ENCODE data around the gene NPFFR1. TPM values are rescaled to one million over a fixed set of nuclear protein-coding genes. Genes with fewer than 3 reads are reported as not detected.

NPFFR1 gene
- total RNA-seq, 4 donors from 2014 or later = 0.22 to 0.42 TPM; not detected in 2

DNA sequence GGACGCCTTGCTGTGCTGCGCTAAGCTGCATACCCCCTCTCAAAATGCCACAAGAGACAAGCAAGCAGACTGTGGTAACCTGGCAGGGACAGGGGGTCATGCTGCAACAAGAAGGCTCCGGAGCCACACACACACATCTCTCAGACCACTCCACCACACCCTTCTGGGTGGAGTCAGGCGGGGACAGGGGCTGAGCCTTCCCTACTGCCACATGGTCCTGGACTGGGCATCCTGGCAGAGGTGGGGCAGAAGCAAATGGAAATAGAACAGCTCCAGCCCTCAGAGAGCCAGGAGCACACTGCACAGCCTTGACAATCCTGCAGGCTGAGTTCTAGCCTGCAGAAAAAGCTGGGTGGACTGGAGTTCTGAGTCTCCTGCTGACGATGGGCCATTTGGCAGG is 28.4 kb upstream of the NPFFR1 start:
- WGBS, 2 donors = 72 to 82% methylated on average over 5 of the region's 5 CpGs
- DNase-seq (ENCODE audit: low spot score in 2 of 2) = no peak
- intact Hi-C loops (cut with DNase I; ENCODE audit: low total_unique reads) = loop anchor here (5.0 kb wide), 1 partner anchor 1480 kb away; no protein-coding TSS in a partner anchor
- H3K4me3 ChIP-seq (ENCODE audit: low read depth, poor library complexity, severe bottlenecking) = no peak overlapping the region
- TF ChIP-seq POLR2A (IDR thresholded peaks at IDR 0.05) = no peak
- TF ChIP-seq, protein P1, sequence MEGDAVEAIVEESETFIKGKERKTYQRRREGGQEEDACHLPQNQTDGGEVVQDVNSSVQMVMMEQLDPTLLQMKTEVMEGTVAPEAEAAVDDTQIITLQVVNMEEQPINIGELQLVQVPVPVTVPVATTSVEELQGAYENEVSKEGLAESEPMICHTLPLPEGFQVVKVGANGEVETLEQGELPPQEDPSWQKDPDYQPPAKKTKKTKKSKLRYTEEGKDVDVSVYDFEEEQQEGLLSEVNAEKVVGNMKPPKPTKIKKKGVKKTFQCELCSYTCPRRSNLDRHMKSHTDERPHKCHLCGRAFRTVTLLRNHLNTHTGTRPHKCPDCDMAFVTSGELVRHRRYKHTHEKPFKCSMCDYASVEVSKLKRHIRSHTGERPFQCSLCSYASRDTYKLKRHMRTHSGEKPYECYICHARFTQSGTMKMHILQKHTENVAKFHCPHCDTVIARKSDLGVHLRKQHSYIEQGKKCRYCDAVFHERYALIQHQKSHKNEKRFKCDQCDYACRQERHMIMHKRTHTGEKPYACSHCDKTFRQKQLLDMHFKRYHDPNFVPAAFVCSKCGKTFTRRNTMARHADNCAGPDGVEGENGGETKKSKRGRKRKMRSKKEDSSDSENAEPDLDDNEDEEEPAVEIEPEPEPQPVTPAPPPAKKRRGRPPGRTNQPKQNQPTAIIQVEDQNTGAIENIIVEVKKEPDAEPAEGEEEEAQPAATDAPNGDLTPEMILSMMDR (IDR thresholded peaks at IDR 0.05) = no peak

DNA sequence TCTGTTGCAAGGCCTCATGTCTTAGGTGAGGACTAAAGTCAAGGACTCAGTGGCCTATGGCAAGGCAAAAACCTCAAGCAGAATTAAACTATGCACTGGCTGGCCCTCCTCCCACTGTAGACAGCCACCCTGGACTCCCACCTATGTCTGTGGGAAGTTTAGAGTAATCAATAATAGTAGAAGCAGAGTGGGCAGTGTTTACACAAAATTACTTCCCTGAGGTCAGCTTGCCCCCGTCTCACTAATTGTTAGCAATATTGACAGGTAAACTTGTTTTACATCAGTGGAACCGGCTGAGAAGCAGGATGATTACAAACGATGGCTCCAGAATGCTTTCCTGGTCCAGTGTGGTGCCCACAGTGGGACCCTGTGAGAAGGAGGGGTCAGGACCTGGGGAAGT is 27.9 kb upstream of the NPFFR1 start:
- 88 to 95% methylated on average over 3 of the region's 3 CpGs for WGBS, 2 donors
- intact Hi-C loops (cut with DNase I; ENCODE audit: low total_unique reads) = loop anchor here (5.0 kb wide), 1 partner anchor 1481 kb away; no protein-coding TSS in a partner anchor
- DNase-seq (ENCODE audit: low spot score in 2 of 2) = no peak

DNA sequence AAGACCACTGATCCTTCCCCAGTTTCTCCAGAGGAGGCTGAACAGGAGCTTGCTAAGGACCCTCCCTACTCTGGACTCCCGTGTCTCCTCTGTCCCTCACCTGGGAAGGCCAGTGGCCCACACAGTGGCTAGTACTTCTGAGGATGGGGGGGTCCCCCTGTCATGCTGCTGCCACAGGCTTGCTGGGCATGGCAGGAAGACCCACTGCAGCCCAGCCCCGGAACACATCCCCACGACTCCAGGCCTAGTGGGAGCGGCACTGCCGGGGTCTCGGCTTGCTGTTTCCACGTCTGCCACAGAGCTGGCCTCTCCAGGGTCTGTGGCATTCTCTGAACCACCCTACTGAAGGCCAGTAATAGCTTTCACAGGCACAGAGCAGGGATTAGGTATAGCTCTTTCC is 25.9 kb upstream of the NPFFR1 start:
- WGBS, 2 donors = 95 to 100% methylated on average over 6 to 7 of the region's 7 CpGs
- intact Hi-C loops (cut with DNase I; ENCODE audit: low total_unique reads) = loop anchor here (5.0 kb wide), 1 partner anchor 1483 kb away; no protein-coding TSS in a partner anchor
- TF ChIP-seq, protein P1 (IDR thresholded peaks at IDR 0.05) = no peak
- TF ChIP-seq POLR2A (IDR thresholded peaks at IDR 0.05) = no peak
- DNase-seq (ENCODE audit: low spot score in 2 of 2) = no peak
- no peak overlapping the region for H3K4me3 ChIP-seq (ENCODE audit: low read depth, poor library complexity, severe bottlenecking)

More for the DNA sequence above, 27.9 kb upstream of the NPFFR1 start:
- TF ChIP-seq, protein P1 (IDR thresholded peaks at IDR 0.05) = no peak
- TF ChIP-seq POLR2A (IDR thresholded peaks at IDR 0.05) = no peak
- no peak overlapping the region for H3K4me3 ChIP-seq (ENCODE audit: low read depth, poor library complexity, severe bottlenecking)

DNA sequence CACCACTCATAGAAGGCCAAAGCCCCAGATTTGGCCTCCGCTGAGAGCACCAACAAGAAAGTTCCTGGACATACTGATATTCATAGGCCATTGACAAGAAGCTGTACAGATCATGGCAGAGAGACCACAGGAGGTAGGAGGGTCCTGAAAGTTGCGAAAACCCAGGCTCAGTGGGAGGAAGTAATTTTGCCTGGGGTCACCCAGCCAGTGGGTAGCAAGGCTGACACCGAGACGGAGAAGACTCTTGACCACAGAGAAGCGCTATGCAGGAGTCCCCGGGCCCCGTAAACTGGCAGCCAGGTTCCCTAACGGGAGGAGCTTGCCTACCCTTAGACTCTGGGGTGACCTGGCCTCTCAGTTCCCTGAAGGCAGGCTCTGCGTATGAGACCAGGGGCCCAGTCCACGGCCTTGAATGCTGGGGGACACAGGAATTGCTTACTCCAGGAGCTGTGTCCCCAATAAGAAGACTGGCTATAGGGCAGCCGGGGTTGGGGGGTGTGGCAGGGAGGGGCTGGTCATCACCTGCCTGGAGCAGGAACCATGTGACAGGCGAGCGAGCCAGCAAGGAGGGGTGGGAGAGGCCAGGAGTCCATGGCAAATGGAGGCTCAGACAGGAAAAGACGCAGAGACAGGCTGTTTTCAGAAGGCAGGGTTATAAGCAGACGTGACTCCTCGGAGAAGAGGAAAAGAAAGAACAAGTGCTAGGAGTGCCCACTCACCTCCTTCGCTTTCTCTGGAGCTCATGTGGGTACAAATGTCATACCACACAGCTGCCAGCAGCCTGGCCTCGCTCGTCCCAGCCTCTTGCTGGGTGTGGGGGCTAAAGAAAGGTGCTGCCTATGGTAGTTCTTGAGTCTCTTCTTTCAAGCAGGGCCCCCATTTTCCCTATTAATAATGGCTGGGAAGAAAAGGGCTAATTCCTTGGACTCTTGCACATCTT is 24.6 kb upstream of the NPFFR1 start:
- TF ChIP-seq, protein P1 (IDR thresholded peaks at IDR 0.05) = no peak
- TF ChIP-seq POLR2A (IDR thresholded peaks at IDR 0.05) = no peak
- WGBS, 2 donors = 89 to 93% methylated on average over 19 of the region's 19 CpGs
- DNase-seq (ENCODE audit: low spot score in 2 of 2) = no peak
- intact Hi-C loops (cut with DNase I; ENCODE audit: low total_unique reads) = no loop called here
- H3K4me3 ChIP-seq (ENCODE audit: low read depth, poor library complexity, severe bottlenecking) = no peak overlapping the region

DNA sequence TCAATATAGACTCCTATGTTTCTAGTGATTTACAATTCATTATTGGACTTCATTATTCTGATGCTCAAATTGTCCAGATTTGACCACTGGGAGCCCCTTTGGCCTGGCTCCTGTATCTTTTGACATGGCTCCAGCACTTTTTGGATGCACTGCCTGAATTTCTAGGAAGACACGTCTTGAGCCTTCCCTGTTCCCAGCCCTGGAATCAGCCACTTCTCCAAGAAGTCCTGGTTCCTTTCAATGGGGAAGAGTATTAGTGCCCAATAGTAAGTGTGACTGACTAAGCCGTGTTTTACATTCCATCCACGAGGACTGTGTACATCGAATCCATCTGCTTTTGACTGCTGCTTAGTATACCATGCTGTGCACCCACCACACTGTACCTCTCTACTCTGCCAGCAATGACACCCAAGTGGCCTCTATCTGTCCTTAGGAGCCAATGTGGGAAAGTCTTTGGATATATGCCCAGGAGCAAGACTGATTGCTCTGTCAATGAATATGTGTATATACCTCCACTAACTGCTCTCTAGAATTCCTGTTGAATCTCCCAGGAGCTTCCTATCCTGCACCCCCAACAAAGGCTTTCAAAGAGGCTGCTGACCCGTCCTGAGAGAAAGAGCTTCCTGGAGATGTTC is 23.2 kb upstream of the NPFFR1 start:
- TF ChIP-seq, protein P1 (IDR thresholded peaks at IDR 0.05) = no peak
- TF ChIP-seq POLR2A (IDR thresholded peaks at IDR 0.05) = no peak
- 78 to 79% methylated on average over 5 of the region's 5 CpGs for WGBS, 2 donors
- intact Hi-C loops (cut with DNase I; ENCODE audit: low total_unique reads) = no loop called here
- H3K4me3 ChIP-seq (ENCODE audit: low read depth, poor library complexity, severe bottlenecking) = no peak overlapping the region
- DNase-seq (ENCODE audit: low spot score in 2 of 2) = no peak

All from lower leg skin (tissue), 4 donors.